Stimulated activated CD8-positive, alpha-beta memory T cell treated with anti-CD3 and anti-CD28 coated beads, Interleukin-12 subunit alpha, Interleukin-12 subunit beta, amount 100 ng/mL, for 24 hours (primary cell): ENCODE data around the gene MIDN.
"Not testable (repeated sequence)": the region's sequence is repeated elsewhere in the genome, so short reads cannot be mapped to it uniquely, and the experiment has no call there.

Experiments used
- DNase-seq: peaks from one replicate; pipeline ENCODE4 v3.0.0-alpha.2; 2020; ENCODE audit errors: extremely low read depth

MIDN gene

DNA sequence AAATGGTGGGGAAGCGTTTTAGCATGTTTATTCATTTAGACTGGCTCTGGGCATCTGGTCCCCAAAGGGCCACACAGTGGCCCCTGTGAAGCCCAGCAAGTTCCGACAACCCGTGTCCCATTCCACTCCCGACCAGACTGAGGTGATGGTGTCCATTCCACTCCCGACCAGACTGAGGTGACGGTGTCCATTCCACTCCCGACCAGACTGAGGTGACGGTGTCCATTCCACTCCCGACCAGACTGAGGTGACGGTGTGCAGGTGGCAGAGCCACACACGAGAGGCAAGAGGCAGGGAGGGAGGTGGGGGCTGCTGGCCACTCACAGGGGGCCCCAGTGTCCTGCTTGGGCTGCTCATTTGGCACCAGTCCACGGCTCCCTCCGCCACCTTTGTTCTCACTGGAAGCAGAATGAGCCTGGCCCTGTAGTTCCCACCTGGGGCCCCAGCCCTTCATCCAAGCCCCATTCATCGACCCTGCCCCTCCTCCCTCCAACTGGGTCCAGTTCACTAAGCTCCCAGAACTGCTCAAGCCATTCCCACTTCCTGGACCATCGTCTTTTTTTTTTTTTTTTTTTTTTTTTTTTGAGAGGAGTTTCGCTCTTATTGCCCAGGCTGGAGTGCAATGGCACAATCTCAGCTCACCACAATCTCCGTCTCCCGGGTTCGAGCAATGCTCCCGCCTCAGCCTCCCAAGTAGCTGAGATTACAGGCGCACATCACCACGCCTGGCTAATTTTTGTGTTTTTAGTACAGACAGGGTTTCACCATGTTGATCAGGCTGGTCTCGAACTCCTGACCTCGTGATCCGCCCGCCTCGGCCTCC lies 1.9 kb upstream of the MIDN start:
- DNase-seq = not testable (repeated sequence)

DNA sequence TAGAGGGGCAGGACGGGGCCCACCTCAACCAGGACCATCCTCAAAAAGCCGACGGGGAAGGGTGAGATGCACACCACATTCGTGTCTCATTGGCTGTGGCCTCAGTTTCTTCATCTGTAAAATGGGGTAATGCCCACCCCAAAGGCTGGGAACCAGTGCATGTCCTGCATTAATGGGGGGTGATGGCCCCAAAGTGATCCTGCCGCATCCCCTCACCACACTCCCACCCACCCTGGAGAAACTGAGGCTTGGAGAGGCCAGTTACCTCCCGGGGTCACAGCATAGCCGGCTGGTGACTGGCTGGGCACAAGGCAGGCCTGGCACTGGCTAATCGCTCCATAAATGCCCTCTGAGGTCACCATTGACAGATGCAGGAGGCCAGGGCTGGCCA lies 640 bp upstream of the MIDN start:
- no peak for DNase-seq

DNA sequence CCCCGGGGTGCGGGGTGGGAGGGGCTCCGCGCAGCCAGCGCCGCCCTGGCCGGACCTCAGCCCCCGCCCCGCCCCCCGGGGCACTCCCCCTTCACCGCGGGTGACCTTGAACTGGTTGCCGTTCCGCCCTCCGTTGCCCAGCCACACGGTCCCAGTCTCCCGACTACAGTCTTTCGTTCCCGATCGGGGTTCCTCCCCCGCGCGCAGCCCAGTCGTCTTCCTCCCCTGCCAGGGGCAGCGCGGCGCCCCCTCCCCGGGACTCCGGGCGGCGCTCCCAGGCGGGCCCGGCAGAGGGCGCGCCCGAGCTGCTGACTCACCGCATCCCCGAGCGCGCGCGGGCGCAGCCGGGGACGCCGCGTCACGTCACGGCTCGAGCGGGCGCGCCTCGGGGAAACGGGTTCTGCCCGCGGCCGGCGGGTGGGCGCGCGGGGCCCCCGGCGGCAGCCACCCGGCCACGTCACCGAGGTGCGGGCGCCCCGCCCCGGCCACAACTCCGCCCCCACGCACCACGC lies 459 bp downstream of the MIDN start:
- no peak for DNase-seq

DNA sequence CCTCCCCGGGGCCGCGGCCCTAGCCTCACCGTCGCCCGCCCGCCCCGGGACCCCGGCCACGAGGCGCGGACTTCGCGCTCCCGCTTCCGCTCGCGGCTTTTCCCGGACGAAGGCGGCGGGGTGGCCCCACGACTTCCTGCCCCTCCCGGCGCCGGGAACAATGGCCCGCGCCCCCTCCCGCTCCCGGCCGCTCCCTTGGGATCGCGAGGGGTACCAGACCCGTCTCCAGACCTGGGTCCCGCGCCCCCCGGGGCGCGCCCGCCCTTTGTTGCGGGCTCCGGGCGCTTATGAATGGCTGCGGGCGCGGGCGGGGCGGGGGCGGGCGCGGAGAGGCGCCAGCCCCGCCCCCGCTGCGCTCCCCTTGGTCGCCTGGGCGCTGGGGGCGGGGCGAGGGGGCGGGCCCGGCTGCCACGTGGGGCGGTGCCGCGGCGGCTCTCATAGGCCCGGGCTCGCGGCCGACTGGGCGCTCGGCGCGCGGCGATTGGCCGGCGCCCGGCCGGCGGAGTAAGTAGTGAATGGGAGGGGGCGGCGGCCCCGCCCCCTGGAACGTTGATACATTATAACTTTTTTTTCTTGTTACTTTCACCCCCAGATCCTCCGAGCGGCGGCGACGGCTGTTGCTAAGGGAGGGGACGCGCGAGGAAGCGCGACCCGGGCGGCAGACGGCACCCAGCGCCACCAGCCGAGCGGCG lies 1.1 kb downstream of the MIDN start:
- peak; percentile 83 for DNase-seq

DNA sequence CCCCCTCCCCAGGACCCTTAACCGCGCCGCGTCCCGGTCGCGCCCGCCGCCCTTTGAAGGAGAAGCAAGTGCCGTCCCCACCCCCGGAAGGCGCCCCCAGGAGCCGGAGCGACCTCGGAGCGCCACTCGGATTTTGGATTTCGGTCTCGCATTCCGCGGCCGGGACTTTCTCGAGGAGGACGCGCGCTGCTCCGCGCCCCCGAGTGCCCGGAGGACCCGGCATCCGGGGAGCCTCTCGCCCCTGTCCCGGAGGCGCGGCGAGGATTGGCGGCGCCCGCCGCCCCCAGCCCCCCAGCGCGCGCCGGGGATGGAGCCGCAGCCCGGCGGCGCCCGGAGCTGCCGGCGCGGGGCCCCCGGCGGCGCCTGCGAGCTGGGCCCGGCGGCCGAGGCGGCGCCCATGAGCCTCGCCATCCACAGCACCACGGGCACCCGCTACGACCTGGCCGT lies 1.6 kb downstream of the MIDN start:
- DNase-seq = no peak

DNA sequence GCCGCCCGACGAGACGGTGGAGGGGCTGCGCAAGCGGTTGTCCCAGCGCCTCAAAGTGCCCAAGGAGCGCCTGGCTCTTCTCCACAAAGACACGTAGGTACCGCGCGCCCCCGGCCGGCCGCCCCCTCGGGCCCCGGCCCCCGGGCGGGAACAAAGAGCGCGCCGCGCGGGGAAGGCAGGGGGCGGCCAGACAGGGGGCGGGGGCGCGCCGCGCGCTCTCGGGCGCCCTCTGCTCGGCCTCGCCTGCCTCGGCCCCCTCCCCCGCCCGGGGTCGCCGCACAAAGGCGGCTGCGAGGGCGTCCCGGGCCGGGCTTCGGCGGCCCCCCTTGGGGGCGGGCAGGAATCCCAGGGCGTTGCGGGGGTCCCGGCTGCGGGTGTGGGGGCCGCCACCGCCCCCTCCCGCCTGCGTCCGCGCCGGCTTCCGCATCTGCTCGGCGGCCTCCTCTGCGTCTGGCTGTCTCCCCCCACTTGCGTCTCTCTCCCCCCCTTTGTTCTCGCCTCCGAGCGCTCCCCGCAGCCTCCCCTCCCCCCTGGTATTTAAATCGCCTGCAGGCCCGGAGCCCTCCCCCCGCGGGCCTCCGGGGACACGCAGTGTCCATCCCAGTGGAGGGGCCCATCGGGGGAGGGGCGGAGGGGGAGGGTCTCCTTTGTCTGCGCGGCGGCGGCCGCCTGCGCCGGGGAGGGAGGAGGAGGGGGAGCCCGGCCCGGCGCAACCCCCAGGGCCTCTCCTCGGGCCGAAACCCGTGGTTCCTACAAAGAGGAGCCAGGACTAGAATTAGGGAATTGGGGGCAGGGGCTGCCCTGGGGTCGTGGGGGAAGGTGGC lies 2.3 kb downstream of the MIDN start:
- no peak for DNase-seq

DNA sequence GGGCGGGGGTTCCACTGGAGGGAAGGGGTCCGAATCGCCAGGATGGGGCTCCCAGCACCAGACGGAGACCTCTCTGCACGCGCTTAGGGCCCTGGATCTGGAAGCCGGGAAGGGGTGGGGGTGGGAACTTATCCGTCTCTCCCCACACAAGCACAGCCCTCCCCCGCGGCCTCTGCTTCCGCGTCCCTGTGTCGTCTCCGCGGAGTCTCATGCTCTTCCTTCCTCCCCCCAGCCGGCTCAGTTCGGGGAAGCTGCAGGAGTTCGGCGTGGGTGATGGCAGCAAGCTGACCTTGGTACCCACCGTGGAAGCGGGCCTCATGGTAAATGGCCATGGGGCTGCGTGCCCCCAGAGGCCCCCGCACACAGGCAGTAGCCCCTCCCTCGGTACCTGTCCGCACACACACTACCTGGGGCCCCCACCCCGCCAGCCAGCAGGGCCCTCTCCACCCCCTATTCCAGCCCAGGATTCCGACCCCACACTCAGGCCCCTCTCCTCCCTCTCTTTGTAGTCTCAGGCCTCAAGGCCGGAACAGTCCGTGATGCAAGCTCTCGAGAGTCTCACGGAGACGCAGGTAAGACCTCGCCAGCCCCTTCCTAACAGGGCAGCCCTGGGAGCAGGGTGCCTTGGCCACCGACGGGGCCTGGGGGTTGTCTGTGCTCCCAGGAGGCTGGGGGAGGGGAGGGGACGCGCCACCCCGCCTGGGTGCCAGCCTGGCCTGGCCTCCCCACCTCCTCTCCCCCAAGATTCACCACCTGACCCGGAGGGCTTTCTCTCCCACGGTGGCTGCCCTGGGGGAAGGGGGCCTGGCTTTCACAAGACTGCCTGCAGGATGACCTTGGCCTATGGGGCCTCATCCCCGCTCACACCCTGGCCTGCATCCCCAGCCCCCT lies 3.2 kb downstream of the MIDN start:
- DNase-seq = no peak

DNA sequence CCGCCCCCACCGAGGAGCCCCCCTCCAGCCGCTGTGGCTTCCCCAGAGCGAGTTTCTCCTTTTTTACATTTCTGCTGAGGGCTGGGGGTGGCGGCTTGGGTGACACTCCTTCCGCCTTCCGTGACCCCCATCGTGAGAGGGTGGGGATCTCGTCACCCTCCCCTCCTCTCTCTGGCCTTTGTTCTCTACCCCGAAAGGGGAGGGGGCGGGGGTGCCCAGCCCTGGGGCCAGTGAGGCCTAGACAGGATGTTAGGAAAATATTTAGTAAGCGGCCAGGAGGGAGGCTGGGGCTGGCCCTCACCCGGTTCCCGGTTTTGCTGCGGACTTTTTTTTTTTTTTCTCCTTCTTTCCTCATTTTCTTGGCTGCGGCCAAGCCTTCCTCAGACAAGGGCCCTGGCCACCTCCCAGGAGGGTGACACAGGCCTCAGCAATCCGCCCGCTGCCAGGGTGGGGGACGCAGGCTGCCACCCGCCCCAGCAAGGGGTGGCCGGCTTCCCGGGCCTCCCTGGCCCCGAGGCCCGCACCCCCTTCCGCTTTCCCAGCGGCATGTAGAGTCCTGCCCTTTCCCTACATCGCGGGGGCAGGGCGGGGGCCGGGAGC lies 3.9 kb downstream of the MIDN start:
- no peak for DNase-seq

DNA sequence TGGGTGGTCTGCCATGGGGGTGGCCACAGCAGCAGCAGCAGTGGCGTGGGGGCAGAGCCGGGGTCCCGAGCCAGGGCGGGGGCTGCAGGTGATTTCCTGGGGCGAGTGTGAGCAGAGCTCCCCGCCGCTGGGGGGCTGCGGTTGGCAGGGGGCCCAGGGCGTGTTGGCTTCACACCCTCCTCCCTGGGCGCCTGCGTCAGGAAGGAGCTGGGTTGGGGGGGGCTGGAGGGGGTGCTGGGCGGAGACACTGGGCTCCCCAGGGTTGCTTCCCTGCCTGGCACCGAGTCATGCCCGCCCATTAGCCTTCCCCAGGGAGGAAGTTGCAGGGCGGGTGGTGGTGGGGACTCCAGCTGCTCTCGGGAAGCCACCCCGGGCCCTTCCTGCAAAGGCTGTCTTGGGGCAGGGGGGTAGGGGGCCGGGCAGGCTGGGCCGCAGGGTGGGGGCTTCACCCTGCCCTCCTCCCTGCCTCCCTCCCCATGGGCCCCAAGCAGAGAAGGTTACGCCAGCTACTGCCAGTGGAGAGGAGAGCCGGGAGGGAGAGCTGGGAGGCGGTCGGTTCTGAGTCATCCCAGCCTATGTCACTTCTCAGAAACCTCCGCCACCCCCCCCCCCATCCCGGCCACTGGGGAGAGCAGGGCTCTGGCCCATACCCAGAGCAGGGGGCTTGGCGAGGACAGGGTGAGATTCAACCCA lies 4.6 kb downstream of the MIDN start:
- DNase-seq = no peak

DNA sequence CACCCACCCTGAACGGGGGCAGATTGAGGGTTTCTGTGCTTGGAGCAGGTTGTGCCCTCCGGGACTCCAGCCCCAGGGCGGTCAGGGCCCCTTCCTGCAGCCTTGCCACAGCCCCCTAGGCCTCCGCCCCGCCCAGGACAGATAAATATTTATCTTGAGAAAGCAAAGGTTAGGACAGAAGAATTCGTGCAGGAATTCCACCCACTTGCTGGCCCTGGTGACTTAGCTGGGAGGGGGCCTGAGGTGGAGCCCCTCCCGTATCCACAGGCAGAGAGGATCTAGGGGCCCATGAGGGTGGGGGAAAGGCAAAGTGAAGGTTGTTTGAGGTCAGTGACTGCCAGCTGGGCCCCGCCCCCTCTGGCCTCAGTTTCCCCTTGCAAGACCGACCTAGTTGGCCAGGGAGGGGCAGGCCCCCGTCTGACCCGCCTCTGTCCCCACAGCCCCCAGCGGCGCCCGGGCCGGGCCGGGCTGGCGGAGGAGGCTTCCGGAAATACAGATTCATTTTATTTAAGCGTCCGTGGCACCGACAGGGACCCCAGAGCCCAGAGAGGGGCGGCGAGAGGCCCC lies 5.2 kb downstream of the MIDN start:
- DNase-seq = no peak

DNA sequence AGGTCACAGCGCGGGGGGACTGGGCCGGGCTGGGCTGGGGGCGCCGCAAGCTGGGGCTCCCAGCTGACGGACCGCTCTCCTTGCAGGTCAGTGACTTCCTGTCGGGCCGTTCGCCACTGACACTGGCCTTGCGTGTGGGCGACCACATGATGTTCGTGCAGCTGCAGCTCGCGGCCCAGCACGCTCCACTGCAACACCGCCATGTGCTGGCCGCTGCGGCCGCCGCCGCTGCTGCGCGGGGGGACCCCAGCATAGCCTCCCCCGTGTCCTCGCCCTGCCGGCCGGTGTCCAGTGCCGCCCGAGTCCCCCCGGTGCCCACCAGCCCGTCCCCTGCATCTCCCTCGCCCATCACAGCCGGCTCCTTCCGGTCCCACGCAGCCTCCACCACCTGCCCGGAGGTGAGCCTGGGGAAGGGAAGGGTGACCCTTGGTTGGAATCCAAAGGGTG lies 5.7 kb downstream of the MIDN start:
- DNase-seq = no peak

DNA sequence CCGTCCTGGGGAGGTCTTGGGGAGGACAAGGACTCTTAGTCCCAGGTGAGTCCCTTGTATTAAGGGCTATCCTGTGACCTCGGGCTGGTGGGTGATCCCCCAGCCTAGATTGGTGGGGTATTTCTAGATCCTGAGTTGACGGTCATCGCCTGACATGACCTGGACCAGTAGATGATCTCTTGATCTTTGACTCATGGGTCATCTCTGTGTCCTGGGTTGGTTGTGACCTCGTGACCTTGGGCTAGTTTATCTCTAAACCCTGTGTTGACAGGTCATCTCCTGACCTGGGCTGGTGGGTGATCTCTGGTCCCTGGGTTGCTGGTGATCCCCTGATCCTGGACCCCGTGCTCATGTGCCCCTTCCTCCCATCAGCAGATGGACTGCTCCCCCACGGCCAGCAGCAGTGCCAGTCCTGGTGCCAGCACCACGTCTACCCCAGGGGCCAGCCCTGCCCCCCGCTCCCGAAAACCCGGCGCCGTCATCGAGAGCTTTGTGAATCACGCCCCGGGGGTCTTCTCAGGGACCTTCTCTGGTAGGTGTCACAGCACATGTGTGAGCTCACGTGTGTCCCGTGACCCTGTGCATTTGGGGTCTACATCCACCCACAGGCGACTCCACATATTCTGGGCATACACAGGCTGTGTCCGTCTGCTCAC lies 6.3 kb downstream of the MIDN start:
- no peak for DNase-seq

DNA sequence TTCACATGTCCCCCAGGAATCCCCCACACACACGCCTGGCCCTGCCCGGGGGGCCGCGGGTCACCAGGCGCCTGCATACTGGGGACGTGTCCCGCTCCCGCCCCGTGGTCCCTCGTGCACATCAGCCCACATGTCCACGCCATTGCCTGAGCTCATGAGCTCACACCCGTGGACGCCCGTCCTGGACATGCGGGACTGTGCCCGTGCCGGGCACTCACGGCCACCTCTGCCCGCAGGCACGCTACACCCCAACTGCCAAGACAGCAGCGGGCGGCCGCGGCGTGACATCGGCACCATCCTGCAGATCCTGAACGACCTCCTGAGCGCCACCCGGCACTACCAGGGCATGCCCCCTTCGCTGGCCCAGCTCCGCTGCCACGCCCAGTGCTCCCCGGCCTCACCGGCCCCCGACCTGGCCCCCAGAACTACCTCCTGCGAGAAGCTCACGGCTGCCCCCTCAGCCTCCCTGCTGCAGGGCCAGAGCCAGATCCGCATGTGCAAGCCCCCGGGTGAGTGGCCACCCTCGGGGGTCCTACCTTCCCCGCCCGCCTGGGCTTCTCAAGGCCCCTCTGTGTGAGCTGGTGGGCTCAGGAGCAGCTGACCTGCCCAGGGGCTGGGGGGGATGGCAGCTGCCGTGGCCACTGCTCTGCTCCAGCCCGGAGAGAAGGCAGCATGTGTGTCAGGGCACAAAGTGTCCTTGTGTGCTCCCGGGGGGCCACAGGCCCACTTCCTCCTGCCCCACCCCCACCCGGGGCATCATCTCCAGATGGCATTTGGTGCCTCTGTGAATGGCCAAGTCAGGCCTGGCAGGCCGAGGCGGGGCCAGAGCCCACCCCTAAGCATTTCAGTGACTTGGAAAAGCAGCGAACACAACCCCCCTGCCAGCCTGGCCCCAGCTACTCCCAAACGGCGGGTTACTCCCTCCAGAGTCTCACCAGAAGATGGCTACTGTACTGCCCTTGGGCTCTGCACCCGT lies 7.1 kb downstream of the MIDN start:
- no peak for DNase-seq

DNA sequence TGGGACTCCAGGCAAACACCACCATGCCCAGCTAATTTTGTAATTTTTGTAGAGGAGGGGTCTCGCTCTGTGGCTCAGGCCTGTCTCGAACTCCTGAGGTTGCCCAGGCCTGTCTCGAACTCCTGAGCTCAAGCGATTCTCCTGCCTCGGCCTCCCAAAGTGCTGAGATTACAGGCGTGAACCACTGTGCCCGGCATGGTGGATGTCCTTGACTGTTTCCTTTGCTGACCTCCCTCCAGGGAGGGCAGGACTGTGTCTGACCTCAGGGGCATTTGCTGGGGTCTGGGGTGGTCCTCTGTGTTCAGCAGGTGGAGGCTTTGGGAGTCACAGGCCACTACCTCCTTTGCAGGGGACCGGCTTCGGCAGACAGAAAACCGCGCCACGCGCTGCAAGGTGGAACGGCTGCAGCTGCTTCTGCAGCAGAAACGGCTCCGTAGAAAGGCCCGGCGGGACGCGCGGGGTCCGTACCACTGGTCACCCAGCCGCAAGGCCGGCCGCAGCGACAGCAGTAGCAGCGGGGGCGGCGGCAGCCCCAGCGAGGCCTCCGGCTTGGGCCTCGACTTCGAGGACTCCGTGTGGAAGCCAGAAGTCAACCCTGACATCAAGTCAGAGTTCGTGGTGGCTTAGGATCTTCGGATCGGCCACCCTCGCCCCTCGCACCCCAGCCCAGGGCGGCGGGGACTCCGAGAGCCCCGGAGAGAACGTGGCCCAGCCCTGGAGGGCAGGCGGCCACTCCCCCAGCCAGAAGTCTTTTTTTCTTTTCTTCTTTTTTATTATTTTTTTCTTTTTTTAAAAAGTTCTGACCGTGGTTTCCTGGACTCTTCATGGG lies 8.5 kb downstream of the MIDN start:
- DNase-seq = no peak

DNA sequence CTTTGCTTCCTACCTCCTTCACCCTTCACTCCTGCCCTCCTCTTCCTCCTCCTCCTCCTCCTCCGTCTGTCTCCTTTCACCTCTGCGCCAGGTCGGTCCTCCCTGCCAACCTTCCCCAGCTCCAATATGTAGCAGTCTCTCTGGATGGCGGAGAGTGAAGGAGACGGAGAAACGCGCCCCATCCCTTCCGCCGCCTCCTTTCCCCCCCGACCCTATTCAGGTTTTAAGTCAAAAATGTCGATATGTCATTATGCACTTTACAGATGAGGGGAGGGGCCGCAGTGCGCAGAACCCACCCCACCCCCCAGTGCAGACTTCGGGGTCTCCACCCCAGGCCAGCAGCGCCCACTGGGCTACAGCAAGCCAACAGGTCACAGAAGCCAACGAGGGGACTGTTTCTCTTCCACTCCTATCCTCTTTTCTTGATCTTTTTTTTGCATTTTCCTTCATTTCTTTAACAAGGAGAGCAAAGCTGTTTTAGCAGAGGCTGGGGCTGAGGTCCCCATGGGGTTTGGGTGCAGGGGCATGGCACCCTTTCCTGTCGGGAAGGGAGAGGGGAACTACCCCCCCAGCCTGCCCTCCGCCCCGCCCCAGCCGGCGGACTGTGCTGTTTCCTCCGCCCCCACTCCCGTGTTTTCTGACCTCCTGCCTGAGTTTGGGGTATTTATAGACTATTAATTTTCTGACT lies 9.2 kb downstream of the MIDN start:
- no peak for DNase-seq

DNA sequence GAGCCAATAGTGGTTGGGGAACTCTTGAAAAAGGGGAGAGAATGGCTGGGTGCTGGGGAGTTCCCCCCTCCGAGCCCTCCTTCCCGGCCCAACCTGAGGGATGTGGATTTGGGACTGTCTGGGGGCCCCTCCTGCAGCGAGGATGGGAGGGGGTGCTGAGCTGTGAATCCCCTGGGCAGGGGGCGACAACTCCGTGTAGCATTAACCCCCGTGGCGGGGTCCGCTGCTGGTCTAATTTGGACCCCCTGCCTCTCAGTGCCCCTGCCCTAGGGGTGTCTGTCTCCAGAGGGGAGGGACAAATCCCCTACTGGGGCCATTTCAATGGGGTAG lies 9.7 kb downstream of the MIDN start:
- no peak for DNase-seq
